Kidney tubule cell (primary cell): ENCODE data around the gene ACOT7.
"Not testable (repeated sequence)": the region's sequence is repeated elsewhere in the genome, so short reads cannot be mapped to it uniquely, and the experiment has no call there.

ENCODE experiments used
- DNase-seq: peaks from one replicate; pipeline ENCODE4 v3.0.0-alpha.2; 2018; ENCODE audit warnings: low spot score

Gene ACOT7

DNA sequence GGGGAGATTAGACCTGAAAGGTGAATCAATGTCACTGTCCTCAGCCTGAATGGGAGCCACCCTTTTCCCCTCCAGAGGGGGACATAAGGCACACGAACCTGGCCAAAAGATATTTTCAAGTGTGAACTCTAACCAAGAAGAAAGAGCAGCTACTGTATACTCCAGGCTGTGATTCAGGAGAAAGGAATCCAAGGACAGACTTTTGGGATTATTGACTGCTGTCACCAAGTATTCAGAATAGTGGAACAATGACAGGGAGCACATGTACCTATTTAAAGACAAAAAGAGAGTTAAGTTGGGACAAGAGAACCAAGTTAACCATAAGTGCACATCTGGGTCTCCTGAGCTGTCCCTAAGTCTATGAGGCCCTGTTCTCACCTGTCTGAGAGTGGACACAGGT, 160.2 kb downstream of the ACOT7 start:
- DNase-seq, result no peak

DNA sequence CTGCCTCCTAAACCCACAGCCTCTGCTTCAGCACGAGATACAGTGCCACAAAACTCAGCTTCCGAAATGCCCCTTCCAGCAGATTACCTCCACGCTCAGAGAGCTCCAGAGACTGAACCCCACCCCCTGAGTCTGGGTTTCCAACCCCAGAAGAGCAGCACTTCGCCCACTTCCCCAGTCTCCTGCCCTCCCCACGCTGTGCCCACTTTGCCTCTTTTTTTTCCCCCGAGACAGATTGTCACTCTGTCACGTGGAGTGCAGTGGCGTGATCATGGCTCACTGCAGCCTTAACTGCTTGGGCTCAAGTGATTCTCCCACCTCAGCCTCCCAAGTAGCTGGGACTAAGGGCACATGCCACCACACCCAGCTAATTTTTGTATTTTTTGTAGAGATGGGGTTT, 167.9 kb downstream of the ACOT7 start:
- DNase-seq, result no peak

DNA sequence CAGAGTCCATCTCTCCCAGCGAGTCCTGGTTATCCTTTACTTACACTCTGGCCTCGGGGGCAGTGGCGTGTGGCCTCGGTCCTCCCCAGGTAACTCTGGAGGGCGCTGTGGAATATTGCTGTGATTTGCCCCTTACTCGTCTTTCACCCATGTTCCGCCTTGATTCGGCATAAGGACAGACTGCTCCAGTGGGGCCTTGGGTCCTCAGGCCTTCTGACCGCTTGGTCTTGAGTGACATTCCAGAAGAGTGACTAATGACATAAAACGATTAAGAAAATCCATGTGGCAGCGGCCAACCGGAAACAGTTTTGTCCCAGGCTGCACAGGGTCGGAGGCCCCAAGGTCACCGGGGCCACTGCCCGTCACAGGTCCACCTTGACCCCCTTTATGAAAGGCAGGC, 168.8 kb downstream of the ACOT7 start:
- DNase-seq, result peak; percentile 72

DNA sequence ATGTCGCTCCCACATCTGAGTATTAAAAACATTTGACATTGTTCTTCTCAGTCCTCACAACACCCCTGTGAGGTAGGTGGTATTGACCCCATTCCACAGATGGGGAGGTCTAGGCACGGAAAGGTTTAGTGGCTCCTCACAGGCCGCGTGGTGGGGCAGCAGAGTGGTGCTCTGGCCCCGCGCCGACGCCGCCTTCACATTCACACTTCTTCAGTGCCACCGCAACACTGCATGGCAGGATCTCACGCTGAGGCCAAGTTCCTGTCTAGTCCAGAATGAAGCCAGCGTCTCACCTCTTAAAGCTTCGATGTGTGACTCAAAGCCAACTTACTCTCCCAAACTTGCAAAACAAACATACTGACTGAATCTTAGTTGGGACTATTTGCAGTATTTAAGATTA, 169.9 kb downstream of the ACOT7 start:
- DNase-seq, result no peak

DNA sequence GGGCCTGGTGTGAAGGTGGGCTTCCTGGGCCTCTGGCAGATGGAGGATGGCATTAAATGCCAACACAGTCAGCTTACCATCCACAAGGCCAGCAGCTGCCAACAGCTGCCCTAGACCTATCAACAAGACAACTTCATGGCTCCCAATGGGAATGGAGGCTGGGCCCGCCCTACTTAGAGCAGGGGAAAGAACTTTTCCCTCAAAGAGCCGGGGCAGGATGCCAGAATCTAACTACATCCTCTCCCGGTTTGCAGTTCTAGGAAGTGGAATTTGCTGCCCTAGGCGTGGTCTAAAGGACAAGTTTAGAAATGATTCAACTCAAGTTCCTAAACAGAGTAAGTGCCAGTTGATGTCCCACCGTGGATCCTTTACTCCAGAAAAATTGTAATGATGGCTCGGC, 170.9 kb downstream of the ACOT7 start:
- no peak for DNase-seq

DNA sequence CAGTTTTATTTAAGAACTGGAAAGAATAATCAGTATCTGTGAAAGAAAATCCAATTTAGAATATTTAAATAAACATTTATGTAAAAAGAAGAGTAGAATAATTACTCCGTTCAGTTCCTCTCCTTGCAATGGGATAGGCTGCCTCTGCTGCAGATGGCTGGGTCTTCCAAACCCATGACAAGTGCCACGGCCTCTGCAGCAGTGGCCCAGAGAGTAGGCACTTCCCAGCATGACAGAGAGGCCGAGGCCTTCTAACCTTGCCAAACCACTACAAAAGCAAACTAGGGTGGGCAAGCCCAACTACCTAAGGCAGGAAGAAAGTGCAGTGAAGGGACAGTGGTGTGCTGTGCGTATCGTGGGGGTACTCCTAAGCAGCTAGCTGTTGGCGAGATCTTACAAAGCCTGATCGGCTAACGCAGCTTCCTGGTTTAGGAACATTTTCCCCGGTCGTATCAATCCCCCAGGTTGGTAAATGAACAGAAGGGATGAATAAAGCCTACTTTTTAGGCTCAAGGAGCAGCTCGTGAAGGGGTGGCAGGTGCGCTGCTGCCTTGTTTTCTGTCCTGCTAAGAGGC, 172.3 kb downstream of the ACOT7 start:
- no peak for DNase-seq

DNA sequence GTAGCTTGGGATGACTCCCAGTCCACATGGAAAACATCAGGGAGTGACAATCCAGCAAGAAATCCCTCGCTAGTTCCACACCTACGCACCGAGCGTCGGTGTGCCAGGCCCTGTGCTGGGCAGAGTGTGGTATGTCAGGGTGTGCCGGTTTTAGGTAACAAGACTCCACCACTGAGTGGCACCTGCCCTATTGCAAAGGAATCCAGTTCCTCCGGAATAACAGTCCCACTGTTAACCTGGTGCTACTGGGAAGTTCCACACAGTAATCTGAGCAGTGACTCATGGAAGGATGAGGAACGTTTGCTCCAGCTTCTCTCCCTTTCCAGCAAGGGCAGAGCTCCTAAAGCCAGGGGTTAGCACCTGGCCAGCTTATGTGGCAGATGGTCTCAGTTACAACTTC, 173.3 kb downstream of the ACOT7 start:
- DNase-seq, result peak; percentile 73

DNA sequence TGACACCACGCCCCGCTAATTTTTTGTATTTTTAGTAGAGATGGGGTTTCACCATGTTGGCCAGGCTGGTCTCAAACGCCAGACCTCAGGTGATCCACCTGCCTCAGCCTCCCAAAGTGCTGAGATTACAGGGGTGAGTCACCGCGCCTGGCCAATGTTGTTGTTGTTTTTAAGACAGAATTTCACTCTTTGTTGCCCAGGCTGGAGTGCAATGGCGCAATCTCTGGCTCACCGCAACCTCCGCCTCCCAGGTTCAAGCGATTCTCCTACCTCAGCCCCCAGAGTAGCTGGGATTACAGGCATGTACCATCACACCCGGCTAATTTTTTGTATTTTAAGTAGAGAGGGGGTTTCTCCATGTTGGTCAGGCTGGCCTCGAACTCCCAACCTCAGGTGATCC, 173.9 kb downstream of the ACOT7 start:
- not testable (repeated sequence) for DNase-seq

DNA sequence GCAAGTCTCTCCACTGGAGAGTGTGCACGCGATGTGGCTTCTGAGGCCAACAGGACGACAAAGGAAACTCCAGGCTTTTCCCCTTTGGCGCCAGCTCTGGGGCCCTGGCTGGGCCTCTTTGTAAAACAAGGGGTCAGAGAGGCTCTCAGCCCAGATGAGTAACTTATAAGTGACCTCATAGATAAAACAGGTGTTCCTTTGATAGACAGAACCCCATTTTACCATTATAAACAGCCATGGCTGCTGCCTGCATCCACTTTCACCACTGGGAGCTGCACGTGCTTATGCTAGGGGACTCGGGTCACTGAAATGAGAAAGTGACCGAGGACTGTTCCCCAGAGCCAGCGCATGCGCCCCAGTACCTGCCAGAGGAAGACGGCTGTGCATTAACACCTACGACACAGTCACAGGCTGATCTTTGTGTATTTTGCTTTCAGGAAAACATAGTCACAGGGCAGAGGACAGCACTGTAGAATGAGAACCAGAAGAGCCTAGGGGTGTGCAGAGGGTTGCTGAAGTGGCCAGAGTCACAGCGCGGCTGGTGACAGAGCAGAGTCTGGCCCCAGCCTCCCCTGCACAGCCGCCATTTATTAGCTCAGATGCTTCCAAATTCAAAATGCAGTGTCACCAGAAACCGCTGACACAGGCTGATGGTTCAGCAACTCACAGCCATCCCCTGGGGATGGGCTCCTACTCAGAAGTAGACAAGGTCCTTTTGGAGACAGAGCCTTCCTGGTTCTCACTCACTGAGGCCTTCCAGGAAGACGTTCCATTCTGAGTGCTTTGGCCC, 175.0 kb downstream of the ACOT7 start:
- no peak for DNase-seq
